Heart right ventricle (tissue), 16 donors: ENCODE measurements around the gene OVCH2. TPM values are rescaled to one million over a fixed set of nuclear protein-coding genes. Genes with fewer than 3 reads are reported as not detected.

Experiments used
- ATAC-seq, 8 donors: fragments of 200-7000 bp; cut with Tn5 transposase; one replicate each; pipeline ENCODE4 v1.9.1; 2020; ENCODE audit warnings: mild to moderate bottlenecking in 8 of 8, moderate library complexity in 8 of 8, moderate number of reproducible peaks in 1 of 8
- DNase-seq, 2 donors: peaks; one replicate each; pipeline ENCODE4 v3.0.0-alpha.2; 2020
- H3K27ac ChIP-seq, 10 donors: fragments of 200-600 bp; sonication (generic) in 2 of 10; one replicate each; pipeline versions ENCODE4 v1.5.0 to v1.8.0; 2020 to 2022; ENCODE audit warnings: mild to moderate bottlenecking in 3 of 10
- H3K27me3 ChIP-seq, 7 donors: fragments of 200-600 bp; one replicate each; pipeline ENCODE4 v1.8.0; 2021 to 2022; ENCODE audit warnings: mild to moderate bottlenecking in 2 of 7
- H3K36me3 ChIP-seq, 9 donors: fragments of 200-600 bp; sonication (generic) in 1 of 9; one replicate each; pipeline versions ENCODE4 v1.5.0 to v1.8.0; 2020 to 2022; ENCODE audit warnings: mild to moderate bottlenecking in 2 of 9
- H3K4me1 ChIP-seq, 9 donors: fragments of 200-600 bp; sonication (generic) in 1 of 9; one replicate each; pipeline versions ENCODE4 v1.5.0 to v1.8.0; 2020 to 2022; ENCODE audit warnings: mild to moderate bottlenecking in 4 of 9
- H3K4me3 ChIP-seq, 10 donors: fragments of 200-600 bp; sonication (generic) in 2 of 10; one replicate each; pipeline versions ENCODE4 v1.5.0 to v1.8.0; 2020 to 2022; ENCODE audit warnings: mild to moderate bottlenecking in 7 of 10, moderate library complexity in 2 of 10
- H3K9me3 ChIP-seq, 11 donors: fragments of 200-600 bp in 10 of 11; sonication (generic) in 2 of 11; one replicate each; pipeline versions ENCODE4 v1.5.0 to v1.8.0; 2013 to 2022; ENCODE audit warnings: mild to moderate bottlenecking in 2 of 11, control low read depth in 1 of 11, moderate library complexity in 1 of 11
- WGBS, 2 donors: extraction: QIAGEN DNeasy Blood & Tissue Kit; methylation state at CpG; one replicate each; pipeline ENCODE4 v1.1.7; 2013; ENCODE audit warnings: inconsistent platforms in 1 of 2; 5-methylcytosine and 5-hydroxymethylcytosine counted together
- intact Hi-C, 10 donors: fragments of 100-400 bp; cut with DNase I; formaldehyde crosslinking; loops; one replicate each; pipeline versions ENCODE4 v1.11.1 to v1.14.2; 2022
- polyA plus RNA-seq, 2 donors: library from polyadenylated mRNA; stranded (reverse); fragments of 200-250 nt; gene quantifications; one replicate each; pipeline ENCODE4 v1.2.3, GENCODE V29; 2013
- total RNA-seq, 10 donors: library from RNA; stranded (reverse); fragmentation: NEBNext Ultra II Directional in 3 of 10; extraction: Animal tissue kit (Norgen Biotek cat#: 25700) in 3 of 10; gene quantifications; one replicate each; pipeline versions ENCODE4 v1.2.1 to v1.2.4, GENCODE V29; 2021 to 2023
- TF ChIP-seq, protein P1 (sequence below), 9 donors: fragments of 200-600 bp; sonication (generic) in 2 of 9; IDR thresholded peaks; one replicate each; pipeline versions ENCODE4 v1.5.0 to v1.8.0; 2021 to 2022; ENCODE audit warnings: antibody characterized with exemption in 9 of 9, mild to moderate bottlenecking in 5 of 9, moderate library complexity in 1 of 9
- donor health status: Arrhythmogenic right ventricular cardiomyopathy.
- donor health status: ischemic (EF 13 %, LVEDD 7.1; RV severe dilation, severe dysfunction).
- donor health status: healthy with polysubstance abuse.
- donor health status: DM: no; HTN: yes; CAD: no.
- donor health status: DM: no; HTN: no; CAD: no.
- donor health status: ischemic (EF 25% LVEDD 6.9; RV normal size, moderate dysfunction).
- donor health status: ischemic (EF 25% LVEDD 5.7; RV mildly dilated, moderate dysfunction).
- donor health status: healthy.
- donor health status: DM: yes; HTN: yes; CAD: no.
- donor health status: Ischemic cardiomyopathy.
- donor health status: ischemic (EF 35%, LVEDD 5.7; RV mildly dilated, moderate dysfunction).
- donor health status: nonischemic (EF 11% LVEDD 7.7; RV severe dilation, severe dysfunction).
- donor health status: DM: yes; HTN: yes; CAD: no.
- donor health status: PGD.
- donor health status: ischemic (EF 29% LVEDD 5.4; RV normal size, mild dysfunction).
- donor health status: nonischemic (EF 23%, LVEDD 6.1; RV moderate dilation, normal function).

OVCH2 gene
- total and polyA plus RNA-seq, 12 donors, result not detected

DNA sequence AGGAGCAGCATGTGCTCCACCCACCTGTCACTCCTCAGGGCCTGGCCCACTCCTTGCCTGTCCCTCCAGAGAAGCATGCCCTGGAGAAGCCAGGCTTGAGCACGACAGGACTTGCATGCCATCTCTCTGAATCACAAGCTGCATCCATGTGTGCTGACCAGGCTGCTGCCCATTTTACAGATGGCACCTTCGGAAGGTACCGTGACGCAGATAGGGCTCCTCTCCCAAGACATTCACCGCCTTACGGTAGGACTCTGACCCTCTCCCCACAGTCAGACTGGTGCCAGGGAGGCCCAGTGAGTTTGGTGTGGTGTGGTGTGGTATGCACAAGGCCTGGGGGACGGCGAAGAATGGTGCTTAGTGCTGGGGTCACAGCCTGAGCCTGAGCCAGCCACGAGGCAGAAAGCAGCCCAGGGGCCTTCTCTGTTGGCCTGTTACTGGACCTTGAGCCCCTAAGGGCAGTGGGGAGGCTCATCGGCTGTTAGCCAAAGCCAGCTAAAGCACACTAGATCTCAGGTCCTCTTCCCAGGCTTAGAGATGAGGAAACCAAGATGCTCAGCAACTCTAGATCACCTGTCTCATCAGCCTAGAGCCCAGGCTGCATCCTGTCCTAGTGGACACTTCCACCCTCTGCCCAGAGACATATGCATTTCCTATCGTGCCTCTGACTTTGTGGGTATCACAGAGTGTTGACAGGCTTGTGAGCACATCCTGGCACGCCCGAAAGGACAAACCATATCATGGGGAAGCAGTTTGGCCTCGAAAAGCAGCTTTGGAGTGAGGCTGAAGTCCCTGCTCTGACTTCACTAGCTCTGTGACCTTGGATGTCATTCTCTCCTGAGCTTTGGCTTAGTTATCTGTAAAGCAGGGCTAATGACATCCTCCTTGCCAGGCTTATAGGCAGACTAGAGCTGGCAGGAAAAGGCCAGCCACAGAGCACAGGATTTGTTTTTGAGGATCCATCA is 50.7 kb downstream of the OVCH2 start:
- H3K27ac ChIP-seq, result peak overlapping the region; percentile 25 to 71 (median 65)
- DNase-seq, result no peak
- no peaks in the 10 kb centered on the region for H3K9me3 ChIP-seq
- H3K27me3 ChIP-seq, result no peaks in the 10 kb centered on the region
- no peak overlapping the region for H3K4me3 ChIP-seq
- intact Hi-C loops, result loop anchor here in 6 of 10 donors (2.0 to 10.0 kb wide), 6 partner anchors 81 to 211 kb away; partner anchors contain the start of gene PPFIBP2 (in 3 of the 6)
- 72 to 76% methylated on average over 14 of the region's 14 CpGs for WGBS, 2 donors
- peak; percentile 42 to 86 (median 63) for ATAC-seq
- H3K36me3 ChIP-seq, result peaks cover 0 to 63% (median 39%) of the 10 kb centered on the region in 9 donors
- TF ChIP-seq, protein P1, sequence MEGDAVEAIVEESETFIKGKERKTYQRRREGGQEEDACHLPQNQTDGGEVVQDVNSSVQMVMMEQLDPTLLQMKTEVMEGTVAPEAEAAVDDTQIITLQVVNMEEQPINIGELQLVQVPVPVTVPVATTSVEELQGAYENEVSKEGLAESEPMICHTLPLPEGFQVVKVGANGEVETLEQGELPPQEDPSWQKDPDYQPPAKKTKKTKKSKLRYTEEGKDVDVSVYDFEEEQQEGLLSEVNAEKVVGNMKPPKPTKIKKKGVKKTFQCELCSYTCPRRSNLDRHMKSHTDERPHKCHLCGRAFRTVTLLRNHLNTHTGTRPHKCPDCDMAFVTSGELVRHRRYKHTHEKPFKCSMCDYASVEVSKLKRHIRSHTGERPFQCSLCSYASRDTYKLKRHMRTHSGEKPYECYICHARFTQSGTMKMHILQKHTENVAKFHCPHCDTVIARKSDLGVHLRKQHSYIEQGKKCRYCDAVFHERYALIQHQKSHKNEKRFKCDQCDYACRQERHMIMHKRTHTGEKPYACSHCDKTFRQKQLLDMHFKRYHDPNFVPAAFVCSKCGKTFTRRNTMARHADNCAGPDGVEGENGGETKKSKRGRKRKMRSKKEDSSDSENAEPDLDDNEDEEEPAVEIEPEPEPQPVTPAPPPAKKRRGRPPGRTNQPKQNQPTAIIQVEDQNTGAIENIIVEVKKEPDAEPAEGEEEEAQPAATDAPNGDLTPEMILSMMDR (IDR thresholded peaks at IDR 0.05), result no peak
- peaks cover 0 to 19% (median 12%) of the 10 kb centered on the region in 9 donors for H3K4me1 ChIP-seq

DNA sequence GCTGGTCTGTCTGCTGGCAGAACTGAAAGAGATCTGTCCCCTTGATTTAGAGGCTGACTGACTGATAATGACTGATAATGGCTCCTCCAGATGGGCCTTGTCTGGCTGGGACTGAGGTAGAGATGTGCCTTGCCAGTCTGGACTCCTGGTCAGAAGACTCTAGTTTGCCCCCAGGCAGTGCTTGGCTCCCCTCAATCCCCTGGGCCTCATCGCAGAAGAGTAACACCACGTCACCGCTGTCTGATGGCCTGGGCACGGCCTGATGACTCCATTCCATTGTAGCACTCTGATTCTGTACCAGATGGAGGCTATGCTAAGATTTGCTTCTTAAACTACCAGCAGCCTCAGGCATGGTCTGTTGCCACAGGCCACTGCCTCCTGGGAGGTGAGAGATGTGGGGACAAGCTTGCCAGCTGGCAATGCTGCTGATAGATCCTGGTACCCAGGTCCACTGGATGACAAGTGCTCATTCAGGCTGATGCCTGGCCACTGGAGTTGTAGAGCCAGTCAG is 52.0 kb downstream of the OVCH2 start:
- Histone ChIP-seq H3K36me3 (peaks cover 0 to 76% (median 47%) of the 10 kb centered on the region in 9 donors), H3K9me3 (no peaks in the 10 kb centered on the region), H3K4me1 (peaks cover 0 to 19% (median 12%) of the 10 kb centered on the region in 9 donors), H3K27me3 (no peaks in the 10 kb centered on the region), H3K4me3 (no peak overlapping the region), H3K27ac (no peak overlapping the region)
- TF ChIP-seq, protein P1 (IDR thresholded peaks at IDR 0.05), result no peak
- WGBS, 2 donors, result 71 to 83% methylated on average over 4 of the region's 4 CpGs
- DNase-seq, result no peak
- no peak for ATAC-seq
- intact Hi-C loops, result loop anchor here in 3 of 10 donors (5.0 to 10.0 kb wide), 2 partner anchors 82 to 209 kb away; no protein-coding TSS in a partner anchor

DNA sequence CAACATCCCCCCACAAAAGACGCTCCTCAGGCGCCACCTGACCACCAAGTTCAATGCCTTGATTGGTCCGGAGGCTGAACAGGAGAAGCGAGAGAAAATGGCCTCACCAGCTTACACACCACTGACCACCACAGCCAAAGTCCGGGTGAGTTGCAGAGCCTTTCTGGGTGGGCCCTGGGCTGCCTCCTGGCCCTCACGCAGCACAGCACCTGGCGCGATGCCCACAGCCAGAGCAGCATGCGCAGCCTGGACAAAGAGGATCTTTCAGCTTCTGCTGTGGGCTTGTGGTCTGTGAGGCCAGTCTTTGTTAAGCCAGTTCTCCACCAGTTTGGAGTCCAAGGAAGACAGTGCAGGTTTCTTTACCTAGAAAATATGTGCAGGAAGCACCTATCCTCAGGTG is 54.6 kb downstream of the OVCH2 start:
- peaks cover 0 to 13% (median 7%) of the 10 kb centered on the region in 9 donors for H3K4me1 ChIP-seq
- H3K9me3 ChIP-seq, result no peaks in the 10 kb centered on the region
- intact Hi-C loops, result loop anchor here in 3 of 10 donors (5.0 to 10.0 kb wide), 2 partner anchors 79 to 207 kb away; no protein-coding TSS in a partner anchor
- DNase-seq, result no peak
- no peak overlapping the region for H3K4me3 ChIP-seq
- no peak for ATAC-seq
- no peak overlapping the region for H3K27ac ChIP-seq
- no peaks in the 10 kb centered on the region for H3K27me3 ChIP-seq
- 88 to 92% methylated on average over 9 of the region's 9 CpGs for WGBS, 2 donors
- peaks cover 0 to 95% (median 56%) of the 10 kb centered on the region in 9 donors for H3K36me3 ChIP-seq
- TF ChIP-seq, protein P1 (IDR thresholded peaks at IDR 0.05), result no peak

DNA sequence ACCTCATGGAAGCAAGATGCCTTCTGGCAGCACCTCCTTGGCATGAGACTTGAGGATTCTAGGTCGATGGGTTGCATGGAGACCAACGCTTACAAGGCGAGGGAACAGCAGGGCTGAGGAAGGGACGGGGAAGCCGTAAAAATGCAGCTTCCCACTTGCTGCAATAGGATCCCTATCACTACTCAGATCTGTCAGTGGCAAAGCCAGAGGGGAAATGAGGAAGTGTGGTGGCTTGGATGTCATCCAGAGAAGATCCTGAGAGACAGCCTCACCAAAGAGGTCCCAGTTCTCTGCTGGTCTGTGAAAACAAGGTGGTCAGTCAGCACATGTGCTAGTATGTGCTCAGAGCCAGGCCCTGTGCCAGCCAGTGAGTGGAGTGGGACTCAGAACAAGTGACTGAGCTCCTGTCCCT is 55.1 kb downstream of the OVCH2 start:
- intact Hi-C loops, result loop anchor here in 3 of 10 donors (5.0 to 10.0 kb wide), 2 partner anchors 79 to 206 kb away; no protein-coding TSS in a partner anchor
- no peak overlapping the region for H3K4me3 ChIP-seq
- no peak overlapping the region for H3K27ac ChIP-seq
- TF ChIP-seq, protein P1 (IDR thresholded peaks at IDR 0.05), result no peak
- DNase-seq (no peak), ATAC-seq (no peak)
- H3K36me3 ChIP-seq, result peaks cover 0 to 95% (median 56%) of the 10 kb centered on the region in 9 donors
- WGBS, 2 donors, result 53 to 78% methylated on average over 5 of the region's 5 CpGs
- H3K9me3 ChIP-seq, result no peaks in the 10 kb centered on the region
- peaks cover 0 to 8% (median 2%) of the 10 kb centered on the region in 9 donors for H3K4me1 ChIP-seq
- H3K27me3 ChIP-seq, result no peaks in the 10 kb centered on the region
